Midbrain (tissue), 1 donor: ENCODE results near the gene PGAP2.

Source experiments
- DNase-seq: peaks from one replicate; lab custom pipeline; 2025; lab: John Stamatoyannopoulos, UW

Gene PGAP2

DNA sequence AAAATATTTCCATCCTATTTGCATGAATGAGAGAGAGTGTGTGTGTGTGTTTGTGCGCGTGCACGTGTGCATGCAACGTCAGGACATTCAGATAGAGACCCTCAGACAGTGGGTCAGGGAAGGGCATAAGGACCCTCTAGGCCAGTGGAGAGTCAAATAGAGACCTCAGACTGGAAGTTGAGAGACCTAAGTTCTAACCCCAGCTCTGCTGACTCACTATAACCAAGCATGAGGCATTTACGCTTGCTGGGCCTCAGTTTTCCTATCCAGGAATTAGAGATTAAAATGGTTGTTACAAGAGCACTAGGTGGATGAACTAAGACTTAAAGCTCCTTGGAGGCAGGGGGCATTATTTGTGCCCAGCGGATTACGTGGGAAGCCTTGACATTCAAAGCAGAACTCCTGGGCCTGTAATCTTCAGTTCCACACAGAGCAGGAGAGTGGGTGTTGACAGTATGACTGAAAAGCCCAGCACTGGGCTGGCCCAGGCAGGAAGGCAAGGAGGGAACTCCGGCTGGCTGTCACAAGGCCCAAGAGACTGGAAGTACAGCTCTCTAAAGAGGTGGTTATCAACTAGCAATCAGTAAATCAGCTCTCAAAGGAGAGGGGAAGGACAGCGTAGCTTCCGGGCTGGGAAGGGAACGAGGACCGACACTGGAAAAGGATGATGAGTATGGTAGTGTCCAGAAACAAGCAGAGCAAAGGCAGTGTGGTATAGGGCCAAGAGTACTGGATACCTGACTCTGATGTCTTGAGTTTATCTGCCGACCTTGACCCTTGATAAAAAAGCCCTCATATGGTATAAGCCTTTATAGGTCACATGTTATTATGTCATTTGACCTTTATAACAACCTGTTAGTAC, 23.2 kb downstream of the PGAP2 start:
- DNase-seq: no peak

DNA sequence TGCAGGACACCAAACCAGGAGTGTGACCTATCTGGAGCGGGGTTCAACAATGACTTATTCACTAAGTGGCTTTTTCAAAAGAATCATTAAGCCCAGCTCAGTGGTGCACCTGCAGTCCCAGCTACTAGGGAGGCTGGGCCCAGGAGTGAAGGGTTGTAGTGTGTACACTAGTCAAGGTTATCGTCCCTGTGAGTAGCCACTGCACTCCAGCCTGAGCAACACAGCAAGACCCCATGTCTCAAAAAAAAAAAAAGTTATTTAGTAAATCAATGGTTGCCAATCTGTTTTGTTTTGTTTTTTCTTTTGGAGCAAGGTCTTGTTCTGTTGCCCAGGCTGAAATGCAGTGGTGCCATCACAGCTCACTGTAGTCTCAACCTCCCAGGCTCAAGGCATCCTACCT, 24.5 kb downstream of the PGAP2 start:
- no peak for DNase-seq

DNA sequence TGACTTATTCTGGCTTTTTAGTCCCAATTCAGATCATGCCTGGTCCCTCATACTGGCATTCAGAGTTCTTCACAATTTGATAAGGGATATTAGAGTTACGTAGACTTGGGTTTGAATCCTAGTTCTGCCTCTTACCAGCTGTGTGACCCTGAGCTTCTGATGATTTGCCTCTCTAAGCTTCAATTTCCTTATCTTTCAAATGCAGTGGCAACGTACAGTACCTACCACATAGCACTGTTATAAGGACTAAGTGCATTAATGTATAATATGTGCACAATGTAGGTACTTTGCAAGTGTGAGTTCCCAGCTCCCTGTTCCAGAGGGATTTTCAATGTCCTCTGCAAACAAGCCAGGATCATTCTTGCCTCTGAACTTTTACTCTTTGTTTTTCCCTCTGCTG, 25.1 kb downstream of the PGAP2 start:
- DNase-seq: no peak

DNA sequence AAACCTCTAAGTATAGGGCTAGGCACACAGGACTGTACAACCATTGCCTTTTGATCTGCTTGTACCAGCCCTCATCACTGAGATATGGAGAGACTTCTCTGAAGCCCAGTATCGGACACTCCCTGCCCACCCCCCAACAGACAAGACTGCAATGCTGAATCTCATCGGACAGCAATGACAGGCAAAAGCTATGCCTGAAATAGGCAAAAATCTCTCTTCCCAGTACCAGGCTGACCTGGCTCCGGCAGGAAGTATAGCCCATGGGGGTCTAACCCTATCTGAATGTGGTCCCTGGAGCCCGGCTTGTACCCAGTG, 25.9 kb downstream of the PGAP2 start:
- DNase-seq: no peak

DNA sequence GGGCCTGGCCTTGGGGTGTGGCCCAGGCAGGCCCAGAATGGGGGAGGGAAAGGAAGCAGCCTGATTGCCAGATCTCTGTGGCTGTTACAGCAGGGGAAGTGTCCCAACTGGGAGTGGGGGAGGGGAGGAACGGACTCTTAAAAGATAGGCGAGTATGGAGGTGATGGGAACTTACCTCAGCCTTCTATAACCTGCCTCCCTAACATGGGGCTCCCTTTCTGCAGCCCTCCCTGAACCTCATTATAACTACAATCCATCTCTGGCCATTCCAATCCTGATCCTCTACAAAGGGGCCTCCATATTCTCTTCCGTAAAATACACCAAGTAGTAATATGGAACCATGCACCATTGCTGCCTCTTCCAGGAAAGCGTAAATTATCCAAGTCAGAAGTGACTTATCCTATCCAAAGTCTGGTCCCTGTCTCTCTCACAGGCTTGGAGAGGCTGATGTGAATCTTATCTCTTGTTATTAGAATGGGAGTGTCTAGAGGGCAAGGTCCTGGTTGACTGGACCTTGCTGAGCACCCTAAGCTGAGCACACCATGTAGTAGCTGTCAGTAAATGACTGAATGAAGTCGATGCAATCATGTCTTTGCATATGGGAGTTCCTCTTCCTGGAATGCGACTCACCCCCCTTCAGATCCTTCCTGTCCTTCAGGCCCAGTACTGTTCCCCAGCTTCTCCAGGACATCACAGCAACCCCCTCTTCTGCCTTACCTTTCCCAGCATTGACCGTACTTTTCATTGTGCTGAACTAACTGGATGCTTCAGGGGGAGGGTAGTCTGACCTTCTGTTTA, 26.5 kb downstream of the PGAP2 start:
- DNase-seq: peak; percentile 44

DNA sequence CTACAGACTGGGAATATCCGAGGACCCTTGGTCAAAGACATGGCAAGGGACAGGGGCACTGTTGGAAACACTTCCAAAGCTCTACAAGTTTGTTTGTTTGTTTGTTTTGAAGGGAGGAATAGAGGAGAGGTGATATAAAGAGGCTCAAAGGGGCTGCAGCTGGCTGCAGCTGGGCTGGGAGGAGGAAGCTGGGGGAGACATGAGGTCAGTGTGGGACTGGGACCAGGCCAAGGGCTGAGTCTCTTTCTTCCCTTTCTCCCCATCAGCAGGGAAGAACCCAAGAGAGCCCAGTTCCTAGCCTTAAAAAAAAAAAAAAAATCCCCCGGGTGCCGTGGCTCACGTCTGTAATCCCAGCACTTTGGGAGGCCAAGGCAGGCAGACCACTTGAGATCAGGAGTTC, 27.4 kb downstream of the PGAP2 start:
- peak; percentile 61 for DNase-seq

DNA sequence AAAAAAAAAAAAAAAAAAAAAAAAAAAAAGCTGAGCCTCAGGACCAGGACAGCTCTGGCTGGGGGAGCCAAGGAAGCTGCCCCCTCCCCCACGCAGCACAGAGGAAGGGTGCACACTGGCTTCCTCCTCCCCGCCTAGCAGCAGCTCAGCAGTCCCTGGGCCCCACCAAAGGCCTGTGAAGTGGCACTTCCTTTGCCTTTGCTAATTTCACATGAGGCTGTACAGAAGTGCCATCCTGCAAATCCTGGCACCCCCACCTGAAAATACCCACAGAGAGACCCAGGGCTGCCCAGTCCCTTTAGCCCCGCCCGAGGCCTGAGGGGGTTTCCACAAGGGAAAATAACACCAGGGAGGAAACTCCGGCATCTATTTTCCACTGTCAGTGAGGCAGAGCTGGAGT, 28.5 kb downstream of the PGAP2 start:
- DNase-seq: no peak

DNA sequence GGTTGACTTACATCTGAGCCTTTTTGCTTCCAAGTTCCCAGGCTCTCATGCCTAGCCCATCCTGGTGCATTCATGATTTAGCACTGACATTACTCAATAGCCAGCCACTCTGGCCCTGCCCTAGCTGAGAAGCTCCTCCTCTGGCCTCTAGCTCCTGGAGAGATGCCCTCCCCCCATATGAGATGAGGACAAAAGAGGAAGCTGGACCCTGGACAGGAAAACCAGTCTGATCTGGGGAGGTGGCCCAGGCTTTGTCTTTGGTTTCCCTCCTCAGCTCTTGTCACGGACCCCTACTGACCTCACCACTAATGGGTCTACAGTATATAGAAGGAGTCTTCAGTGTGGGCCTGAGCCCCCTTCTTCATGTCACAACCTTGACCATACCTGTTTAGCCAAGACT, 29.4 kb downstream of the PGAP2 start:
- DNase-seq: peak; percentile 55

DNA sequence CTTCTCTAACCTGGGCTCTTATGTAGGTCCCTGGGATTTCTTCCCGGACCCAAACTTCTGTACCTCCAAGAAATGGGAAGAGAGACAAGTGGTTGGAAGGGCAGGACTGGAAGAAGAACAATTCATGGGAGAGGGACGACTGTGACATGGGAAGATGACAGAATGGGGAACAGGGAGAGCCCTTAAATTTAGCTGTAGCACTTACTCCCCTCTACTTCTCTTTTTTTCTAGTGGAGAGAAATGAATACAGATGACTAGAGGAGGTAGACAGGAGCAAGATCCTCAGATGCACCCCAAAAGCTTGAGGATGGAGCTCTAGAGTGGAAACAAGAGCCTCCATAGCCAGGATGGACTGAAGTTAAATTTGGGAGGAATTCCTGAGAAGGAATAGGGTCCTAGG, 30.1 kb downstream of the PGAP2 start:
- DNase-seq: peak; percentile 21

DNA sequence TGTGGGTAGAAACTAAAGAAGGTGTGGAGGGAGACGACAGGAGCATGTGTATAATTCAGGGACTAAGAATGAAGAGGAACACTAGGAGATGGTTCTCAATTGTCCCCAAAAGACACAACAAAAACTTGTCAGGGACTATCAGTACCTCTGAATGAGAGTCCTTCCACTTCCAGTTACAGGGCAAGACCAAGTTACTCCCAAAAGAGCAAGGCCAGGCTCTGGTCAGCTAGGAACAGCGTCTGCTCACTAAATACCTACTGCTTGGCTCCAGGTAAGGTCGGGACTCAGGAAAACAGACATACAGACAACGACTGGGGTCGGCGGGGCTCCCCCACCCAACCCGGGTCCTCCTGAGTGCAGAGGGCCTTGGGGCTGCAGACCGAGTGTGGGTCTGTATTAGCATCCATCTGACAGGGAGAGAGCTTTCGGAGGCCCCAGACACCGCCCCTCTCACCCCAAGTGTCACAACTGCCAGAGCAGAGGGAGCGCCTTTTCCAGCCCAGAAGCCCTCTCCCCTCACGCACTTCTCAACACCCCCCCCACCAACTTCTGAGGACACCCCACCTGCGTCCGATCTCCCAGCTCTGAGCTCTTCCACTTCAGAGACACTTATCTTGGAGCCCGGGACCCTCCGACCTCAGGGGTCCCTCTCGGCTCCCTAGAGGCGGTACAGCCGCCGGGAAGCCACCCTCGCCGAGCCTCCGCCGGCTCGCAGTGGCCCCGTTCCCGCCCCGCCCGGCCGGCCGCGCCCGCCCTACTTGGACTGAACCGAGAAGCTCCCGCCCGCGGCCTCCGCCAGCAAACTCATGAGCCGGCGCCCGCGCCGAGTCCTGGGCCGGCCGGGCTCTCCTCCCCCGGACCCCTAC, 31.9 kb downstream of the PGAP2 start:
- peak; percentile 41 for DNase-seq

DNA sequence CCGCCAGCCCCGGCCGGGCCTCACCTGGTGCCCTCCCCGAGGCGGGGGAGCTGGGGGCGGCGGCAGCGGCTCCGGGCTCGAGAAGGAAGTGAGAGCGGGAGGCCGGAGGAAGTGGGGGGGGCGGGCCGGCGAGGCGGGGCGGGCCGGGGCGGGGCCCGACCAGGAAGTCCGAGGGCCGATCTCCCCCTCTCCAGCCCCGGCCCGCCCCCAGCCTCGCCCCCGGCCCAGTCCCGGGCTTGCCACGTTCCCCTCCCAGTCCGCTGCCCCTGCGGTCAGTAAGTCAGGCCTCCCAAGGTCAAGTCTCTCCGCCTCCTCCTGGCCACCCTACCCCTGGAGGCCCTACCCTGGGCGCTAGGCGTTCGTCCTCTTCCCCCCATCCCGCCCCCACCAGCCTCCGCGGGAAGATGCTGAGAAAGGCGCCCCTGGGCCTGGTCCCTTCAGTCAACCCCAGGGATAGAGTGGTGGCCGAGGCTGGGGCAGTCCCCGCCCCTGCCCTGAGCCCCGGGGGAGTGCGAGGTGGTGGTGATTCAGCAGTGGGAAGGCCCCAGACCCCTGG, 32.6 kb downstream of the PGAP2 start, which contains the start of gene RHOG:
Gene RHOG, minus strand, starts transcription at position 90 of the 556 bp plus-strand sequence. CDS start 12,821 bp downstream, outside the sequence.
- peak; percentile 68 for DNase-seq

DNA sequence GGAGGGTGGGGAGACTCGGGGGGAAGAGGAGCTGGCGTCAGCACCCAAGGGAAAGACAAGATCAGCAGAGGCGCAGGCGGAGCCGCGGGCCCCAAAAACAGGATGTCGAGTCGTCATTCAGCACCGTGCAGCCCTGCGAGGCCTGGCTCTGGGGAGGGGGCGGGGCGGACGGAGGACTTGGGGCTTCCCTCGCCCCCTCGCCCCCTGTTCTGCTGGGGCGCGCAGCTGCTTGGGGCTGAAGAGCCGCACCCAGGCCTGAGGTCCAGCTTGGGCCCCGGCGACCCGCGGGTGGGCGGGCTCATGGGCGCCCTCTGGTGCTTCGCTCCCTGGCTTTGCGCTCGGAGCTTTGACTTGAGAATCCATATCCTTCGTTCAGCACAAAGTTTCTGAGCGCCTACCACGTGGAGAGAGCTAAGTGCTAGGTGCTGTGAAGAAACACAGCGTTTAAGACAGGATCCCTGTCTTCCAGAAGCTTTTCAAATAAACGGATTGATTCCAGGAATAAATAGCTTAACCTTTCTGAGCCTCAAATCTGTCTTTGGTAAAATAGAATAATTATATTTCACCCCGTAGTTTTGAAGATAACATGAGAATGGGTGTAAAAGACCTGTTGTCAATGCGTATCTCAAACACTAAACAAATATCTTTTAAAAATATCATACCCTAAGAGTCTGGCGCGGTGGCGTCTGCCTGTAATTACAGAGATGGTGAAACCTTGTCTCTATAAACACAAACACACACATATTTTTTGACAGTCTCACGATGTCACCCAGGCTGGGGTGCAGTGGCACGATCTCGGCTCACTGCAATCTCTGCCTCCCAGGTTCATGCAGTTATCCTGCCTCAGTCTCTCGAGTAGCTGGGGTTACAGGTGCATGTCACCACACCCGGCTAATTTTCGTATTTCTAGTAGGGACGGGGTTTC, 33.3 kb downstream of the PGAP2 start:
- DNase-seq: peak; percentile 88

DNA sequence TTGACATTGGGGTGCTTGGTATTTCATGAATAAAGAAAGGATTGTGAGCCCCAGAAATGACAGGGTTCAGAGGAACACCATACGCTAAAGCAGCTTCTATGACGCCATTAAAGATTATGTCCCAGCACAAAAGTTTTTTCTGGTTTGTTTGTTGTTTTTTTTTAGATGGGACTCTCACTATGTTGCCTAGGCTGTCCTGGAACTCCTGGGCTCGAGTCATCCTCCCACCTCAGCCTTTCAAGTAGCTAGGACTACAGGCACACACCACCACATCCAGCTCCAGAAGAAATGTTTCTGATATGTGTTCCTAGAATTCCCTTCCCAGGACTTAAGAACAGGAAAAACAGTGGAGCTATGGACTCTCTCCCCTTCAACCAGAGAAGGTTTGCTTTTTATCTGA, 35.0 kb downstream of the PGAP2 start:
- DNase-seq: no peak

DNA sequence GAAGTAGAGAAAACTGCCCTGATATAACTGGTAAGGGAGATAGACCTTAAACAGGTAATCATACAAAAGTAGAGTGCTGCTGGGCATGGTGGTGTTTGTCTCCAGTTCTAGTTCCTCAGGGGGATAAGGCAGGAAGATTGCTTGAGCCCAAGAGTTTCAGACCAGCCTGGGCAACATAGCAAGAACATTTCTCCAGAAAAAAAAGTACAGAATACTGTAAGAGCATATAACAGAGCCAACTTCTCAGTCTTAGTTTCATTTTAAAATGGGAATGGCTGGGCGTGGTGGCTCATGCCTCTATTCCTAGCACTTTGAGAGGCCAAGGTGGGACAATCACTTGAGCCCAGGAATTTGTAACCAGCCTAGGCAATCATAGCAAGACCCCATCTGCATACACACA, 36.9 kb downstream of the PGAP2 start:
- no peak for DNase-seq

DNA sequence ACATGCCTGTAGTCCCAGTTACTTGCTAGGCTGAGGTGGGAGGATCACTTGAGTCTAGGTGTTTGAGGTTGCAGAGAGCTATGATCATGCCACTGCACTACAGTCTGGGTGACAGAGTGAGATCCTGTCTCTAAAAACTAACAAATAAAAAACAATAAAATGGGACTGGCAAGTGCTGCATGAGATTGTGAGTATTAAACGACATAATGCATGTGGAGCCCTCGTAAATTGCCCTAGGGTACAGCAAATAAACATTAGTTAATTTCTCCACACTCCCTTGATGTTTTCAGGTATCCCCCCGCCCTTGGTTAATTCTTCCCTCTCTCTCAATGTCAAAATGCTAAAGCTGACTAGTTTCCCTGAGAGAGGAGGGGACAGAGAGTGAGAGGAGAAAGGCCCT, 37.3 kb downstream of the PGAP2 start:
- DNase-seq: no peak

DNA sequence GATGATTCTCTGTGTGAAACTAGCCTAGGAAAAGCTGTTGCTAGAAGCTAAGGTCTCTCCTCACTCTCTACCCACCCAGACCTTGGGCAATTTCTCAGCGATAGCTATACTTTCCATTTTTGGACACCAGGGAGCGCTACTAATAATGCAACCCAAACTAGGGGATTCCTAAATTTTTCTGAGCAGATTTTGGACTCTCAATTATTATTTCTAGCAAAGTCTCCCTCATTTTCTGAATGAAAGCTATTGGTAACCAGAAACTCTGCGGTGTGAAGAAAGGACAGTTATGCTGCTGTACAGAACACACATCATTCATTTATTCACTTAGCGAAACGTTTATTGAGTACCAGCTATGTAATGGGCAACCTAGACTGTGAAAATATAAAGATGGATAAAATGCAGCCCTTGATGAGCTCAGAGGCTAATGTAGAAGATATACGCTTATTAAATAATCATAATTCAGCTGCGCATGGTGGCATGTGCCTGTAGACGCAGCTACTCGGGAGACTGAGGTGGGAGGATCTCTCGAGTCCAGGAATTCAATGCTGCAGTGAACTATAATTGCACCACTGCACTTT, 41.0 kb downstream of the PGAP2 start:
- DNase-seq: peak; percentile 47

DNA sequence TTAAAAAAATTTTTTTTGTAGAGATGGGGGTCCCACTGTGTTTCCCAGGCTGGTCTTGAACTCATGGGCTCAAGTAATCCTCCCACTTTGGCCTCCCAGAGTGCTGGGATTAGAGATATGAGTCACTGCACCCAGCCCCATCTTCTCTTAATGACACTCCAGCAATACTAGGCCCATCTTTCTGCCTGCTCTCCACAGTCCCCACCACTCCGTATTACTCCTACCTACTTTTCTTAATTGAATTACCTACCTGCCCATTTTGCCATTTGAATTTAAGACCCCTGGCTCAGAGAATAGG, 45.1 kb downstream of the PGAP2 start:
- no peak for DNase-seq

DNA sequence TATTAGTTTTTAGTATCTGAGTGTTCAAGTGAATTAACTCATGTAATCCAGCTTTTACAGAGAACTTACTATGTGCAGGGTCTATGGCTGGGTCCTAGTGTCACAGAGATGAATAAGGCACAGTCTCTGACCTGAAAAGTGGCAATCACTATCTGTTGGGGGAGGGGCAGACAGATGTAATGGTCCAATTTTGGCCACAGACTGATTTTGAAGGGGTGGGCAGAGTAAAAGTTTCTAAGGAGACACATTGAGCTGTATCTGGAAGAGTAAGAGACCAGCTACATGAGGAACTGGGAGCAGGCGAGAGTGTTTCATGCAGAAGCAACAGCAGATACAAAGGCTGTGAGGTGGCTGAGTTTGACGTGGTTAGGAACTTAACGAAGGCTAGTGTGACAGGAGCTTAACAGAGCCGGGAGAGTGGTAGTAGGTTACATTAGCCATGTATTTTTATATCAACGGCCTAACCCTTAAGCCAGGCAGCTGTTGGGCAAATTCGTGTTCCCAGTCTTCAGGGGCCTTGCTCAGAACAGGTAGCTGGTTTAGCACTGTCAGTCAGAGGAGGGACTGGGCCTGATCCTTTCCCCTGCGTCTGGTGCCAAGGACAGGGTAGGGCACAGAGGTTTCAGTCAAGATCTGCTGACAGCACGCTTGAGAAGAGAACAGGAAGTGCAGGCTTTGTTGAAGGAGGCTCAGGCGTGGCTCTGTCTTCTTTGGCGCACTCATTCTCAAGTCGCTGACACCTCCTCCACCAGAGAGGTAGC, 45.7 kb downstream of the PGAP2 start:
- DNase-seq: no peak

DNA sequence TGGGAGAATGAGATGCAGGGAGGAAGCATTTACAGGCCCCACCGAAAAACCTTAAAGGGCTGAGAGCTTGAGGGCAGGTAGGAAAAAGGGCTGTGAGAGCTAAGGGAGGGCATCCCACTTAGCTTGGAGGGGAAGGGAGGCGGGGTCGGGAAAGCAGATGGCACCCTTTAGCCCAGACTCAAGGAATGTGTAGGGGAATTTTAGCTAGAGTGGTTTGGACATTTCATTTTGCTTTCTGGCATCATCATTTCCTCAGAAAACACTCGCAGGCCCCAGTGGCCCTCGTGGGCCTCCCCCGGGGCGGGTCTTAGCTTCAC, 46.3 kb downstream of the PGAP2 start:
- no peak for DNase-seq
